HCT116 (cell line): ENCODE results near the gene DNHD1. TPM values are rescaled to one million over a fixed set of nuclear protein-coding genes. Genes with fewer than 3 reads are reported as not detected.

Experiments used
- ATAC-seq: fragments of 200-7000 bp; cut with Tn5 transposase; 2 replicates; pipeline ENCODE4 v1.9.1; 2020; ENCODE audit warnings: mild to moderate bottlenecking, moderate library complexity
- BruUV-seq: library from RNA; stranded (reverse); fragments of 400-500 nt; replicated peaks from 2 replicates; lab custom pipeline; 2021; lab: Mats Ljungman, UMichigan
- CTCF ChIA-PET: fragments of 300-600 bp; sonication (Branson Sonifier 250); formaldehyde crosslinking; loops from one replicate; lab custom pipeline; 2021; ENCODE audit warnings: antibody characterized with exemption; lab: Charles Lee
- POLR2A ChIA-PET: fragments of 300-600, 350-600 bp; sonication (Branson Sonifier 250); formaldehyde crosslinking; loops from one replicate; lab custom pipeline; 2021; ENCODE audit warnings: antibody characterized with exemption; lab: Charles Lee
- RAD21 ChIA-PET, 2 experiments: fragments of 300-600 bp; sonication (Branson Sonifier 250); formaldehyde crosslinking; loops; one replicate each; lab custom pipeline; 2023; ENCODE audit warnings: low total read pairs in 2 of 2; ENCODE audit not compliant: uncharacterized antibody in 2 of 2, unreplicated experiment in 2 of 2, low non-redundant PET in 1 of 2; lab: Charles Lee
- DNase-seq: peaks from one replicate; pipeline ENCODE4 v3.0.0-alpha.2; 2010; ENCODE audit warnings: low read depth, low spot score
- H2AFZ ChIP-seq: fragments of 200-600 bp; shearing (Covaris generic), sonication (generic); 2 replicates; pipeline ENCODE4 v1.6.1; 2017; ENCODE audit warnings: low read depth, mixed run types, mixed read lengths, antibody characterized with exemption, low read length; ENCODE audit not compliant: poor library complexity, severe bottlenecking
- H3K27ac ChIP-seq: 2 replicates; pipeline ENCODE4 v1.5.1; 2012; ENCODE audit warnings: low read depth, low read length
- H3K27me3 ChIP-seq: fragments of 200-600 bp; sonication (generic); 2 replicates; pipeline ENCODE4 v1.6.1; 2016; ENCODE audit warnings: mixed run types, low read length, mixed read lengths; ENCODE audit not compliant: insufficient read depth
- H3K36me3 ChIP-seq, 2 experiments: fragments of 200-500 bp in 1 of 2; fragments of 200-600 bp in 1 of 2; sonication (Bioruptor generic) in 1 of 2; sonication (generic) in 1 of 2; 2 replicates each; pipeline versions ENCODE4 v1.5.1 to v1.6.1; 2014 to 2016; ENCODE audit warnings: low read length in 2 of 2, inconsistent platforms in 1 of 2, mixed read lengths in 1 of 2, mixed run types in 1 of 2; ENCODE audit not compliant: insufficient read depth in 2 of 2, control insufficient read depth in 1 of 2
- H3K4me1 ChIP-seq, 2 experiments: fragments of 200-600 bp in 1 of 2; sonication (generic) in 1 of 2; 2 replicates each; pipeline versions ENCODE4 v1.5.1 to v1.6.1; 2012 to 2017; ENCODE audit warnings: low read length in 2 of 2, inconsistent platforms in 1 of 2, mild to moderate bottlenecking in 1 of 2, mixed read lengths in 1 of 2, mixed run types in 1 of 2, moderate library complexity in 1 of 2; ENCODE audit not compliant: insufficient read depth in 2 of 2, control insufficient read depth in 1 of 2
- H3K4me2 ChIP-seq: fragments of 200-600 bp; sonication (generic); 2 replicates; pipeline ENCODE4 v1.6.1; 2017; ENCODE audit warnings: mixed run types, low read length, mixed read lengths
- H3K4me3 ChIP-seq, 2 experiments: fragments of 200-600 bp in 1 of 2; sonication (generic) in 1 of 2; replicated peaks in 1 of 2; 2 replicates each; pipeline ENCODE4 v1.5.1; 2011 to 2016; ENCODE audit warnings: low read length in 2 of 2, control low read depth in 1 of 2, low read depth in 1 of 2, mild to moderate bottlenecking in 1 of 2, mixed read lengths in 1 of 2, mixed run types in 1 of 2
- H3K79me2 ChIP-seq: fragments of 200-600 bp; sonication (generic); 2 replicates; pipeline ENCODE4 v1.6.1; 2017; ENCODE audit warnings: mild to moderate bottlenecking, mixed run types, low read length, moderate library complexity, mixed read lengths; ENCODE audit not compliant: insufficient read depth
- H3K9ac ChIP-seq: fragments of 200-600 bp; sonication (generic); 2 replicates; pipeline ENCODE4 v1.6.1; 2016; ENCODE audit warnings: low read length, mixed read lengths
- H3K9me2 ChIP-seq: fragments of 200-600 bp; sonication (generic), shearing (Covaris generic); 2 replicates; pipeline ENCODE4 v1.6.1; 2017; ENCODE audit warnings: mixed run types, mild to moderate bottlenecking, moderate library complexity; ENCODE audit not compliant: insufficient read depth
- H3K9me3 ChIP-seq, 2 experiments: fragments of 200-500 bp in 1 of 2; fragments of 200-600 bp in 1 of 2; sonication (Bioruptor generic) in 1 of 2; sonication (generic) in 1 of 2; 2 replicates each; pipeline ENCODE4 v1.6.1; 2014 to 2017; ENCODE audit warnings: low read length in 2 of 2, mixed read lengths in 2 of 2, inconsistent platforms in 1 of 2, low read depth in 1 of 2, mild to moderate bottlenecking in 1 of 2, mixed run types in 1 of 2, moderate library complexity in 1 of 2; ENCODE audit not compliant: control insufficient read depth in 1 of 2, insufficient read depth in 1 of 2
- H4K20me1 ChIP-seq: fragments of 200-600 bp; sonication (generic), shearing (Covaris generic); 2 replicates; pipeline ENCODE4 v1.6.1; 2017; ENCODE audit warnings: mixed run types, mild to moderate bottlenecking, moderate library complexity; ENCODE audit not compliant: insufficient read depth
- ATF3 ChIP-seq: IDR thresholded peaks from 2 replicates; pipeline ENCODE4 v1.6.1; 2012
- CEBPB ChIP-seq: IDR thresholded peaks from 2 replicates; pipeline ENCODE4 v1.6.1; 2012; ENCODE audit warnings: low read depth
- CTCF ChIP-seq, 3 experiments: fragments of 200-600 bp in 1 of 3; sonication (generic) in 1 of 3; IDR thresholded peaks in 2 of 3; conservative IDR thresholded peaks in 1 of 3; 2 replicates each; pipeline ENCODE4 v1.5.1; 2012 to 2017; ENCODE audit warnings: low read depth in 2 of 3, low read length in 2 of 3, antibody characterized with exemption in 1 of 3, borderline replicate concordance in 1 of 3, control low read depth in 1 of 3, mild to moderate bottlenecking in 1 of 3, mixed read lengths in 1 of 3, mixed run types in 1 of 3, moderate library complexity in 1 of 3; ENCODE audit not compliant: insufficient read depth in 1 of 3
- ELF1 ChIP-seq: IDR thresholded peaks from 2 replicates; pipeline ENCODE4 v1.6.1; 2012; ENCODE audit warnings: low read depth, borderline replicate concordance
- EZH2 ChIP-seq: fragments of 200-600 bp; sonication (generic); IDR thresholded peaks from 2 replicates; pipeline ENCODE4 v1.6.1; 2017; ENCODE audit warnings: antibody characterized with exemption, mixed run types
- EZH2phosphoT487 ChIP-seq: fragments of 200-600 bp; IDR thresholded peaks from 2 replicates; pipeline ENCODE4 v1.6.1; 2018; ENCODE audit warnings: antibody characterized with exemption, borderline replicate concordance
- FOSL1 ChIP-seq: IDR thresholded peaks from 2 replicates; pipeline ENCODE4 v1.6.1; 2012; ENCODE audit warnings: low read depth
- JUND ChIP-seq: IDR thresholded peaks from 2 replicates; pipeline ENCODE4 v1.6.1; 2012
- MAX ChIP-seq: IDR thresholded peaks from 2 replicates; pipeline ENCODE4 v1.6.1; 2012
- POLR2A ChIP-seq: IDR thresholded peaks from 2 replicates; pipeline ENCODE4 v1.7.0; 2011; ENCODE audit warnings: borderline replicate concordance; ENCODE audit not compliant: insufficient read depth, insufficient read length; ENCODE audit errors: extremely low read depth
- POLR2AphosphoS5 ChIP-seq: IDR thresholded peaks from 2 replicates; pipeline ENCODE4 v1.6.1; 2011; ENCODE audit warnings: mild to moderate bottlenecking, low read depth, low read length, moderate library complexity
- RAD21 ChIP-seq: IDR thresholded peaks from 2 replicates; pipeline ENCODE4 v1.6.1; 2012; ENCODE audit warnings: low read depth, mild to moderate bottlenecking
- SIN3A ChIP-seq: IDR thresholded peaks from 2 replicates; pipeline ENCODE4 v1.6.1; 2012; ENCODE audit warnings: low read depth
- SP1 ChIP-seq: IDR thresholded peaks from 2 replicates; pipeline ENCODE4 v1.6.1; 2012; ENCODE audit warnings: low read depth
- TCF7L2 ChIP-seq: IDR thresholded peaks from 2 replicates; pipeline ENCODE4 v1.7.0; 2011; ENCODE audit warnings: borderline replicate concordance, inconsistent platforms; ENCODE audit not compliant: insufficient read depth, insufficient read length; ENCODE audit errors: extremely low read depth
- YY1 ChIP-seq: IDR thresholded peaks from 2 replicates; pipeline ENCODE4 v1.6.1; 2011; ENCODE audit warnings: low read length, low read depth, moderate library complexity, mild to moderate bottlenecking; ENCODE audit not compliant: insufficient replicate concordance; ENCODE audit errors: extremely low read depth
- ZNF274 ChIP-seq: fragments of 200-500 bp; sonication (Bioruptor generic); IDR thresholded peaks from 2 replicates; pipeline ENCODE4 v1.6.1; 2014; ENCODE audit warnings: mild to moderate bottlenecking, low read depth, low read length, inconsistent platforms
- intact Hi-C: fragments of 100-400 bp; cut with micrococcal nuclease; formaldehyde crosslinking; loops from 2 replicates; pipeline ENCODE4 v1.10.0; 2022
- total RNA-seq: library from RNA; stranded (reverse); gene quantifications from one replicate; pipeline ENCODE4 v1.2.1, GENCODE V29; 2021; ENCODE audit not compliant: unreplicated experiment
- TF ChIP-seq, protein P1 (sequence below): IDR thresholded peaks from 2 replicates; pipeline ENCODE4 v1.6.1; 2012; ENCODE audit warnings: low read depth
- TF ChIP-seq, protein P2 (sequence below): IDR thresholded peaks from 2 replicates; pipeline ENCODE4 v1.6.1; 2011; ENCODE audit warnings: mild to moderate bottlenecking, low read length, moderate library complexity; ENCODE audit not compliant: insufficient replicate concordance; ENCODE audit errors: extremely low read depth

Gene DNHD1
- total RNA-seq, 1 experiment from 2014 or later = 8.0 TPM

GRCh38 chr11:6548641-6549040, 51.6 kb downstream of the DNHD1 start:
- H3K4me1 ChIP-seq = no peaks in the 10 kb centered on the region
- H2AFZ ChIP-seq = no peak overlapping the region
- no peaks in the 10 kb centered on the region for H4K20me1 ChIP-seq
- no peak overlapping the region for H3K4me3 ChIP-seq
- no peaks in the 10 kb centered on the region for H3K36me3 ChIP-seq
- no peak overlapping the region for H3K4me2 ChIP-seq
- H3K9me3 ChIP-seq = no peaks in the 10 kb centered on the region
- BruUV-seq = no TSS peak
- ChIA-PET POLR2A (no interaction called here), RAD21 (no interaction called here), CTCF (interaction anchor here (1.9 kb wide), 1 partner anchor 17 kb away, joined by 5 read pairs; no protein-coding TSS in a partner anchor)
- no peak for TF ChIP-seq CTCF (IDR thresholded peaks at IDR 0.05 in 2 of 3, conservative IDR thresholded peaks at IDR 0.05 in 1 of 3; ENCODE audit: borderline replicate concordance in 1 of 3, insufficient read depth in 1 of 3, low read depth in 2 of 3, low read length in 2 of 3)
- no peak for TF ChIP-seq CEBPB
- no peak for TF ChIP-seq POLR2AphosphoS5
- no peak for TF ChIP-seq FOSL1
- TF ChIP-seq ATF3 = no peak
- TF ChIP-seq SIN3A = no peak
- no peak for TF ChIP-seq RAD21
- no peak for TF ChIP-seq ELF1
- TF ChIP-seq EZH2 = no peak
- TF ChIP-seq YY1 = no peak
- TF ChIP-seq ZNF274 = no peak
- TF ChIP-seq MAX = no peak
- TF ChIP-seq SP1 = no peak
- no peak for TF ChIP-seq EZH2phosphoT487
- TF ChIP-seq POLR2A = no peak
- no peak for TF ChIP-seq TCF7L2
- TF ChIP-seq, protein P1, sequence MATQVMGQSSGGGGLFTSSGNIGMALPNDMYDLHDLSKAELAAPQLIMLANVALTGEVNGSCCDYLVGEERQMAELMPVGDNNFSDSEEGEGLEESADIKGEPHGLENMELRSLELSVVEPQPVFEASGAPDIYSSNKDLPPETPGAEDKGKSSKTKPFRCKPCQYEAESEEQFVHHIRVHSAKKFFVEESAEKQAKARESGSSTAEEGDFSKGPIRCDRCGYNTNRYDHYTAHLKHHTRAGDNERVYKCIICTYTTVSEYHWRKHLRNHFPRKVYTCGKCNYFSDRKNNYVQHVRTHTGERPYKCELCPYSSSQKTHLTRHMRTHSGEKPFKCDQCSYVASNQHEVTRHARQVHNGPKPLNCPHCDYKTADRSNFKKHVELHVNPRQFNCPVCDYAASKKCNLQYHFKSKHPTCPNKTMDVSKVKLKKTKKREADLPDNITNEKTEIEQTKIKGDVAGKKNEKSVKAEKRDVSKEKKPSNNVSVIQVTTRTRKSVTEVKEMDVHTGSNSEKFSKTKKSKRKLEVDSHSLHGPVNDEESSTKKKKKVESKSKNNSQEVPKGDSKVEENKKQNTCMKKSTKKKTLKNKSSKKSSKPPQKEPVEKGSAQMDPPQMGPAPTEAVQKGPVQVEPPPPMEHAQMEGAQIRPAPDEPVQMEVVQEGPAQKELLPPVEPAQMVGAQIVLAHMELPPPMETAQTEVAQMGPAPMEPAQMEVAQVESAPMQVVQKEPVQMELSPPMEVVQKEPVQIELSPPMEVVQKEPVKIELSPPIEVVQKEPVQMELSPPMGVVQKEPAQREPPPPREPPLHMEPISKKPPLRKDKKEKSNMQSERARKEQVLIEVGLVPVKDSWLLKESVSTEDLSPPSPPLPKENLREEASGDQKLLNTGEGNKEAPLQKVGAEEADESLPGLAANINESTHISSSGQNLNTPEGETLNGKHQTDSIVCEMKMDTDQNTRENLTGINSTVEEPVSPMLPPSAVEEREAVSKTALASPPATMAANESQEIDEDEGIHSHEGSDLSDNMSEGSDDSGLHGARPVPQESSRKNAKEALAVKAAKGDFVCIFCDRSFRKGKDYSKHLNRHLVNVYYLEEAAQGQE = no peak
- TF ChIP-seq JUND = no peak
- TF ChIP-seq, protein P2, sequence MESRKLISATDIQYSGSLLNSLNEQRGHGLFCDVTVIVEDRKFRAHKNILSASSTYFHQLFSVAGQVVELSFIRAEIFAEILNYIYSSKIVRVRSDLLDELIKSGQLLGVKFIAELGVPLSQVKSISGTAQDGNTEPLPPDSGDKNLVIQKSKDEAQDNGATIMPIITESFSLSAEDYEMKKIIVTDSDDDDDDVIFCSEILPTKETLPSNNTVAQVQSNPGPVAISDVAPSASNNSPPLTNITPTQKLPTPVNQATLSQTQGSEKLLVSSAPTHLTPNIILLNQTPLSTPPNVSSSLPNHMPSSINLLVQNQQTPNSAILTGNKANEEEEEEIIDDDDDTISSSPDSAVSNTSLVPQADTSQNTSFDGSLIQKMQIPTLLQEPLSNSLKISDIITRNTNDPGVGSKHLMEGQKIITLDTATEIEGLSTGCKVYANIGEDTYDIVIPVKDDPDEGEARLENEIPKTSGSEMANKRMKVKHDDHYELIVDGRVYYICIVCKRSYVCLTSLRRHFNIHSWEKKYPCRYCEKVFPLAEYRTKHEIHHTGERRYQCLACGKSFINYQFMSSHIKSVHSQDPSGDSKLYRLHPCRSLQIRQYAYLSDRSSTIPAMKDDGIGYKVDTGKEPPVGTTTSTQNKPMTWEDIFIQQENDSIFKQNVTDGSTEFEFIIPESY = no peak
- no peaks in the 10 kb centered on the region for H3K27me3 ChIP-seq
- no peak overlapping the region for H3K27ac ChIP-seq
- intact Hi-C loops = no loop called here
- H3K9ac ChIP-seq = no peak overlapping the region
- no peaks in the 10 kb centered on the region for H3K9me2 ChIP-seq
- DNase-seq = no peak
- no peaks in the 10 kb centered on the region for H3K79me2 ChIP-seq
- ATAC-seq = no peak
